GM18858 (cell line): ENCODE data around the gene KCNQ1.
"Not testable (repeated sequence)": the region's sequence is repeated elsewhere in the genome, so short reads cannot be mapped to it uniquely, and the experiment has no call there.

Experiments used
- ATAC-seq: cut with Tn5 transposase; IDR thresholded peaks from one replicate; pipeline ENCODE4 v1.9.1; 2021; ENCODE audit not compliant: unreplicated experiment

Gene KCNQ1

DNA sequence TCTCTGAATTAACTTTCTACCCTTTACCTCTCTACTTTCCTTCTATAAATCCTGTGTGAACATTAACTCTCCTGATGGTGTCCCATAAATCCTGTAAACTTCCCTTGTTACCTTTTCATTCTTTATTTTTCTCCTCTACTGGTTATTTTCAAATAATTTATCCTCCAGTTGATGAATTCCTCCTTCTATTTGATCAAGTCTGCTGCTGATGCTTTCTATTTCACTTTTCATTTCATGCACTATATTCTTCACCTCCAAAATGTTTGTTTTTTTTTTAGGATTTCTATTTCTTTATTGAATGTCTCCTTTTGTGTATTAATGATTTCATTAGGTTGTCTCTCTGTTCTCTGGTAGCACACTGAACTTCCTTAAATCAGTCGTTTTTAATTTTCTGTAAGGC lies 186.4 kb downstream of the KCNQ1 start:
- ATAC-seq, result no peak

DNA sequence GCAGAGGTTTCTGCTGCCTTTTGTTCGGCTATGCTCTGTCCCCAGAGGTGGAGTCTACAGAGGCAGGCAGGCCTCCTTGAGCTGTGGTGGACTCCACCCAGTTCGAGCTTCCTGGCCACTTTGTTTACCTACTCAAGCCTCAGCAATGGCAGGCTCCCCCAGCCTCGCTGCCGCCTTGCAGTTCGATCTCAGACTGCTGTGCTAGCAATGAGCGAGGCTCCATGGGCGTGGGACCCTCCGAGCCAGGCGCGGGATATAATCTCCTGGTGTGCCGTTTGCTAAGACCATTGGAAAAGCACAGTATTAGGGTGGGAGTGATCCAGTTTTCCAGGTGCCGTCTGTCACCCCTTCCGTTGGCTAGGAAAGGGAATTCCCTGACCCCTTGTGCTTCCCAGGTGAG lies 195.0 kb downstream of the KCNQ1 start:
- ATAC-seq, result not testable (repeated sequence)

DNA sequence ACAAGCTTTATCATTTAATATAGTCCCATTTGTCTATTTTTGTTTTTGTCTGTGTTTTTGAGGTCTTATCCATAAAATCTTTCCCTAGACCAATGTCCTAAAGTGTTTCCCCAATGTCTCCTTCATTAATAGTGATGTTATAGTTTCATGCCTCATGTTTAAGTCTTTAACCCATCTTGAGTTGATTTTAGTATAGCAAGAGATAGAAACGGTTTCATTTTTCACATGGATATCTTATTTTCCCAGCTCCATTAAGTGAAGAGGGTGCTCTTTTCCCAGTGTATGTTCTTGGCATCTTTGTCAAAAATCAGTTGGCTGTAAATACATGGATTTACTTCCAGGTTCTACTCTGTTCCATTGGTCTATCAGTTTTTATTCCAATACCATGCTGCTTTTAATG lies 196.8 kb downstream of the KCNQ1 start:
- no peak for ATAC-seq

DNA sequence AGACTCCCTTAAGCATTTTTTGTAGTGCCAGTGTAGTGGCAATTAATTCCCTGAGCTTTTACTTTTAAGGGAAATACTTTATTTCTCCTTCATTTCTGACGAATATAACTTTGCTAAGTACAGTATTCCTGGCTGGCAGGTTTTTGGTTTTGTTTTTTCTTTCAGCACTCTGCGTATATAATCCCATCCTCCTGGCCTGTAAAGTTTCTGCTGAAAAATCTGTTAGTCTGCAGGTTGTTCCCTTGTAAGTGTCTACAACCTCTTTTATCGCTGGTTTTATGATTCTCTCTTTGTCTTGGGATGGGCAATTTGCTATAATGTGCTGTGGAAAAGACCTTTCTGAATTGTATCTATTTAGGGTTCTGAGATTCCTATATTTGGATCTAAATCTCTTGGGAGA lies 198.9 kb downstream of the KCNQ1 start:
- no peak for ATAC-seq

DNA sequence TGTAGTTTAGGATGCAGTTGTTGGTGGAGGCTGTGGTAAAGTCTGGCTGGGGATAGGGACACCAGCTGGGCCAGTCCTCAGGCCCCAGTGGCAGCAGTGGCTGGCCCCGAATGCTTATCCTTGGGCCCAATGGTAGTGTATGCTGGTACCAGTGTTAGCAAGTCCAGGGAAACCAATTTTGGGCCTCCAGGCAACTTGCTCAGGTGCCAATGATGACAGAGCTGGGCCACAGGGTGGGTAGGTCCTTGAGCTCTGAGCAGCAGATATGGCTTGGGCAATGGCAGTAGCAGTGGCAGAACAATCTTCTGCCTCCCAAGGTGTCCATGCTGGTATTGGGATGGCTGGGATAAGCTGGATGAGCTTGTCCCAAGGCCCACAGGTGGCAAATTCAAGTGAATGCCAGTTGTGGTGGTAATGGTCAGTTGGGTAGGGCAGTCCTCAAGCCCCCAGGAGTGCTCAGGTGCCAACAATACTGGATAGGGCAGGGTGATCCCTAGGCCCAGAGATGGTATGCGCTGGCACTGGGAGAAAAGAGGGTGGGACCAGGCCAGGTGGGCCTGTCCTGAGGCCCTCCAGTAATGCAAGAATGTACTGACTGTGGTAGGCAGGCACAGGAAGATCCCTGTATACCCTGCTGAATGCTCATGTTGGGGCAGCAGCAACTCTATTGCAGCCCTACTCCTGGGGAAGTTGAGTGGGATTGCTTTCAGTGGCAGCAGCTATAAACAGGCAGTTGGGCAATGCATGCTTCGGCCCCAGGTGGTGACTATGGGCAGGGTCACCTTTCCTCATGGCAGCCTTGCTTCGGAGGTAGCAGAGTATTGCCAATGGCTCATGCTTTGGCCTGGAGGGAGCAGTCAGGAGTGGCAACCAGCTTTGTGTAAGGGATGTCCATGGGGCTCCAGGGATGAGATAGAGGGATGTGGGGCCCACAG lies 200.3 kb downstream of the KCNQ1 start:
- ATAC-seq, result no peak

DNA sequence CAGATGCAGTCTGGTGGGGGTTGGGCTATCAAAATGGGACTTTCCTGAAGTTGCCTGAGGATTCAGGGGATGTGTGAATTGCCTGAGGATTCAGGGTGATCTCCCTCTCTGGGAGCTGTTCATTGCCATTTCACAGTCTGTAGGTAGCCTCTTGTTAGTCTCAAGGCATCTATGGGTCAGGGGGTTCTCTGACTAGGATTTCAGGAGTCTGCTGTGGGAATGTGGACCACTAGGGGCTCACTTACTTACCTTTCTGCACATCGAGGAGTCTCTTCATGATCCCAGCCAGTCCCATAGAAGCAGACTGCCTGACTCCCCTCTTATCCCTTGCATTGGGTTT lies 200.9 kb downstream of the KCNQ1 start:
- no peak for ATAC-seq

DNA sequence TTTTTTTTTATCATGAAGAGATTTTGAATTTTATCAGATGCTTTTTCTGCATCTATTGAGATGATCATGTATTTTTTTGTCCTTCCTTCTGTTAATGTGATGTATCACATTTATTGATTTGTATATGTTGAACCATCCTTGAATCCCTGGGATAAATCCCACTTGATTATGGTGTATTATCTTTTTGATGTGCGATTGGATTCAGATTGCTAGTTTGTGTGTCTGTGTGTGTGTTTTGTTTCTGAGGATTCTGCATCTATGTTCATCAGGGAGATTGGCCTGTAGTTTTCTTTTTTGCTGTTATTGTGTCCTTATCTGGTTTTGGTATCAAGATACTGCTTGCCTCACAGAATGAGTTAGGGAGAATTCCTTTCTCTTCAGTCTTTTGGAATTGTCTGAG lies 202.4 kb downstream of the KCNQ1 start:
- ATAC-seq, result no peak

DNA sequence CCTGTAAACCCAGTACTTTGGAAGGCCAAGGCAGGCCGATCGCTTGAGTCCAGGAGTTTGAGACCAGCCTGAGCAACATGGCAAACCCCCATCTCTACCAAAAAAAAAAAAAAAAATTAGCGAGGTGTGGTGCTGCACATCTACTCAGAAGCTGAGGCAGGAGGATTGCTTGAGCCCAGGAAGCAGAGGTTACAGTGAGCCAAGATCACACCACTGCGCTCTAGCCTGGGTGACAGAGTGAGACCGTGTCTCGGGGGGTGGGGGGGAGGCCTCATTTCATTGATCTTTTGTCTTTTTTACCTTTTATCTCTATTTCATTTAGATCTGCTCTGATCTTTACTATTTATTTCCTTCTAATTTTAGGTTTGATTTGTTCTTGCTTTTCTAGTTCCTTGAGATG lies 203.1 kb downstream of the KCNQ1 start:
- ATAC-seq, result no peak

DNA sequence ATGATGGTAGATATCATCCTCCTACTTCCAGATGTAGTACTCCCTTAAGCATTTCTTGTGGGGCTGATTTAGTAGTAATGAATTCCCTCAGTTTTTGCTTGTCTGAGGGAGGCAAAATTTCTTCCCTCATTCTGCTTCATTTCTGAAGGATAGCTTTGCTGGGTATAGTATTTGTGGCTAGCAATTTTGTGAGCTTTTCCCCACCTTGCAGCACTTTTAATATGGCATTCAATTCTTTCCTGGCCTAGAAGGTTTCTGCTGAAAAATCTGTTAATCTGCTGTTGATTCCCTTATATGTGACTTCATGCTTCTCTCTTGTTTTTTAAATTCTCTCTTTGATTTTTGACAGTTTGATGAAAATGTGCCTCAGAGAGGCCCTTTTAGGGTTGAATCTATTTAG lies 204.6 kb downstream of the KCNQ1 start:
- no peak for ATAC-seq

DNA sequence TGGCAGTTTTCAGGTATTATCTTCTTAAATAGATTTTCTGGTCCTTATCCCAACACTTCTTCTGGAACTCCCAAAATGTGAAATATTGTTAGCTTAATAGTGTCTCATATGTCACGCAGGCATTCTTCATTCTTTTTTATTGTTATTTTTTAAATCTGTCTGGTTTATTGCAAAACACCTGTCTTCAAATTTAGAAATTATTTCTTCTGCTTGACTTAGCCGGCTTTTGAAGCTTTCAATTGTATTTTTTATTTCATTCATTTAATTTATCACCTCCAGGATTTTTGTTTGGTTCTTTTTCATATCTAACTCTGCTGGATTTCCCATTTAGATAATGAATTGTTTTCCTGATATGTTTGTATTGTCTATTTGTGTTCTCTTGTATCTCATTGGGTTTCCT lies 205.0 kb downstream of the KCNQ1 start:
- no peak for ATAC-seq

DNA sequence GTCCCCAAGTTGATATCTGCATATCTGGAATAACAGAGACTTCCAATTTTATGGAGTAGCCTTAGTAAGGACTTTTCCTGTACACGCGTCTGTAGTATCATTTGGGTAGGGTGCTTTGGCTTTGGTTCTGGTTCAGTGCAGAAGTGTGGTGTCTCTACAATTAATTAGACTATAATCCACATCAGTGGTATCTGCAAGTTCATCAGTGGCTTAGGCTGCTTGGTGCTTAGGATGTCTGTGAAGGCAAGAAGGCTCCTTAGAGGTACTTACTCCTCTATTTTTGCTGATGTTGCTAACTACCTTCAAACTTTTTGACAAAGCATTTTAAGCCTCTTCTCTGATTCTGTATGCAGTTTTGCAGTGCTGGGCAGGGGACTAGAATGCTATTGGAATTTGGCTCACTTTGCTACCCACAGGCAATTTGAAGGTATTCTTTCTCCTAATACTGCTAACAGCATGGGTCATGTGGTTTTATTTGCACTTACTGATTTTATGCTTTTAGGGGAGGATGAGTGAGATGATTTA lies 205.6 kb downstream of the KCNQ1 start:
- ATAC-seq, result no peak

DNA sequence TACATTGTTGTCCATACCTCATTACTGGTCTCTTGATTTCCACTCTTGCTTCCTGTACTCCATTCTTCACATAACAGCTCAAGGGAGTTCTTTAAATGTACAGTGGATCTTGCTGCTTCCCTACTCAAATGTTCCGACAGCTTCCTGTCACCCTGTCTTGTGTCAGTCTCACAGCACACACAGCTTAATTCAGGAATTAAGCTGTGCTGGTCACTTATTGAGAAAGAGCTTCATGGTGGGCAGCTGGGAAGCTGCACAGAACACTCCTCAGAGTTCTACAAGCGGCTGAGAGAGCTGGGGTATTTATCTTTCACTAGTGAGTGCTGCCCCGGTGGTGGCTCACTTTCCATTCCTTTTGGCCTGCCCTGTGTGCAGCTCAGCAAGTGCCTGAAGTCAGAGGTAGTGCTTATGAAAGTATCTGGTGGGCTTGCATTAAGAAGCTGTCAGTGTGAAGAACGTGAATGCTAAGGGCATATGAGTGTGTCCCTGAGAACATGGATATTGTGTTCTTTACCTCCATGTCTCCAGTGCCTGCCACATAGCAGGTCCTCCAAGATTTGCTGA lies 206.3 kb downstream of the KCNQ1 start:
- ATAC-seq, result no peak

DNA sequence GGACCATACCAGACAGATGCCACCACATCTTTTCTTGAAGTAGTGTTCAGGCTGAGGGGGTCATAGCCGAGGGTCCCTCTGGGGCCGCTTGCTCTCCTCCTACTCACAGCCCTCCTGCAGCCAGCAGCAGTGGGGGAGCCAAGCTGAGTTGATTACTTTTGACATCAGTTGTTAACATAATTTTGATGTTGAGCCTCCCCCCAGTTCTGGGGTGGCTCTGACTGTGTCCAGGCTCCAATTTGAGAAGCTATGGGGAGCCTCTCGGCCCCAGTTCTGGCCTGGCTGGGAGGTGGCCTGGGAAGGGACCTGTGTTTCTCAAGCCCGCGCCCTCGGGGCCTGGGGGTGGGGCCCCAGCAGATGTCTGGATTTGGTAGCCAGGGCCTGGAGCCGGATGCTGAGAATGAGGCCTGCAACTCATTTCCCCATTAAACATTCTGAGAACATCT lies 207.0 kb downstream of the KCNQ1 start:
- ATAC-seq, result no peak

DNA sequence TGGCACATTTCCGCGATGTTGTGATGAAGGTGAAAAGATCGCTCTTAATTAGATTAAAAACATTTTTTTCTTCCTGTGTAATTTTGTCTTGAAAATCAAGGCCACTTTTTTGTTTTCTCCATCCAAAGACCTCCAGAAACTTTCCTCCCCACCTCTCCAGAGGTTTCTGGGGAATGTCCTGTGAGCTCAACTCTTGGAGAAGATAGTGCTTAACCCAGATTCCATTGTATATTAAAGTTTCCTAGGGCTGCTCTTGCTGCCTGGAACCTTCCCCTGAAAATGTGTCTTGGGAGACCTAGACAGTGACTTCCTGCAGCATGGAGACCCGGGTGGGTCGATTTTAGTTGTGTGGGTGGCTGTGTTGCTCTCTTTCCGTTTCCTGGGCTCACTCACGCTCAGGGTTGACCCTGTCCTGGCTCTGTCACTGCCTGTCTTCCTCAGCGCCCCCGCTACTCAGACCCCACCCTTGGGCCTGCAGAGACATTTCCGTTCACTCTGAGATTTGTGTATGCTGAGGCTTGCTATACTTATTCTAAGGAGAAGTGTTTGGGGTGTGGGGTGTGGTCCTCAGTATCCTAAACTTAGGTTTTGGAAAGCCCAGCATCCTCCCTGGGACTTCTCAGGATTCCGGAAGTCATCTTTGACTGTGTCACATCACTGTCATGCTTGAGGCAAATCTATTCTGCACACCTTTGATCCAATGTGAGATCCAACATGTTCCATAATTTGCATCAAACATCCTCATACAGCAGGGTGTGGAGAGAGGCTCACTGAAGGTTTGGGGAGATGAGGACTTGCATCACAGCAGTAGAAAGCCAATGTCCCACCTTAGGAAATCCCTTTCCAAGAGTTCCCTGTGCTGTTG lies 207.8 kb downstream of the KCNQ1 start:
- no peak for ATAC-seq

DNA sequence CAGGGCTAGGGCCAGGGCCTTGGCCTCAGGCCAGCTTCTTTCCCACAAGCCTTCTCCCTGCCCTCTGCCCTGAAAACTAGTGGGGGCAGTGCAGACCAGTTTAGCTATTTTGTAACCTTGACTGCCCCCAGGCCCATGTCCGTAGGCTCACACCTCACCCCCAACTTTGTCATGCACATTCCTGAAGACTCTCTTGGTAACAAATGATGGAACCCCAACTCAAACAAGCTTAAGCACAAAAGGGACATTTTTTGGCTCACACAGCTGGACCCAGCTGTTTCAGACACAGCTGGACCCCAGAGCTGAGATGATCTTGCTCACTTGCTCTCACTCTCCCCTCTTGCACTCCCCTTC lies 208.4 kb downstream of the KCNQ1 start:
- no peak for ATAC-seq

DNA sequence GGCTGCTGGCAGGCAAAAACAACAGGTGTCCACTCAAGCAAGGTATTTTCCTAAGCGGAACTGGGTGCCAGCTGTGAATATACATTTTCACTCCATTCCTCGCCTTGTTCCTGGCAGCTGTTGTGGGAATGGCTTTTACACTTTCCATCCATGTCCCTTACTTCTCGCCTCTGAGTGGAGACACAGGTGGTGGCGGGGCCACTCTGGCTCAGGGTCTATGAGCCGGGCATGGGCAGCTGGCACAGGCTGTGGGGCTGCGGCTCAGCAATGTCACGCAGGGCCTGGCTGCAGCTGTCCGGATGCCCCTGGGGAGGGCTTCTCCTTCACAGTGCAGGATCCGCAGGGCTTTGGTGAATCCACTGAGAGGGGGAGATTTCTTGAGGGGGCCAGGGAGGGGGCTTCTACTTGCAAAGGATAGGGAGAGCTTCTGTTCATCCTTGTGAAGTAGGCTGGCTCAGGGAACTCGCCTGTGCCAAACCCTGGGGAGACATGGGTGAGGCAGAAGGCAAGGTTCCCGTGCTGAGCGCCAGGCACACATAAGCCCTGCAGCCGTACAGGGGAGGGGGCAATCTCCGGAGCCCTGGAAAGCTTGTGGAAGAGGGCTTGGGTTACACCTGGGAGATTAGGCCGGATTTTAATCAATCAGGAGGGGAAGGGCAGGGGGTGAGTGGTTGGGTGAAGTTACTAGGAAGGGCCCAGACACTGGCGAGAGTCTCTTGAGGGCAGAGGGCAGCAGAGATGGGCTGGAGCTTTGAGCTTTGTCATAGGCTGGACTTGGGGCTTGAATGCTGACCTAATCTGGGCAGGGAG lies 209.3 kb downstream of the KCNQ1 start:
- no peak for ATAC-seq

DNA sequence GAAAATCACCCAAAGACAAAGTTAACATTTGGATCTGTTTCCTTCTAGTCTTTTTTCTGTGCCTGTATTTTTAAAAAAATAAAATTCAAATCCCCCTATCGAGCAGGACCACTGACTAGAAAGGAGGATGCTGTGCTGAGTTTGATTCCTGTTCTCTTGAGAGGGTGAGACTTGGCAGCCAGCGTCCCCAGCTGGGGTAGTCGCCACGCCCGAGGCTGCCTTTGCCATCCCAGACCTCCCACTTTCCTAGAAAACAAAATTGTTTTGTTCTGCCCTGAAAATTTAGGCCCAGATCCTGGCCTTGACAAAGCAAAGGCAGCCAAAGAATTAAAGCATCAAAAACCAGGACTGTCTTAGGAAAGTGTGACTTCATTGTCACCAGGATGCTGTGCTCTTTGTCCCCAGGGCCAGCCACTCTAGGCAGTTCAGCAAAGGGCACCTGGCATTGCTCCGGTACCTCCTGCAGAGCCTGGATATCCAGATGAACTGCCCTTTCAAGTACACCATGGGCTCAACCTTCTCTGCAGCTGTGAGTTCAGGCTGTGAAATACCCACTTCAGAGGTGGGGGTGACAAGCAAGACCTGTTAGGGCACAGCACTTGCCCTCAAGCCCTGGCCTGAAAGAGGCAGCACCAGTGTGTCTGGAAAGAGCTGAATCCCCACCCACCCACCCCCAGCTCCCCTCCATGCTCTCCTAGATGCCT lies 210.4 kb downstream of the KCNQ1 start:
- ATAC-seq, result no peak

DNA sequence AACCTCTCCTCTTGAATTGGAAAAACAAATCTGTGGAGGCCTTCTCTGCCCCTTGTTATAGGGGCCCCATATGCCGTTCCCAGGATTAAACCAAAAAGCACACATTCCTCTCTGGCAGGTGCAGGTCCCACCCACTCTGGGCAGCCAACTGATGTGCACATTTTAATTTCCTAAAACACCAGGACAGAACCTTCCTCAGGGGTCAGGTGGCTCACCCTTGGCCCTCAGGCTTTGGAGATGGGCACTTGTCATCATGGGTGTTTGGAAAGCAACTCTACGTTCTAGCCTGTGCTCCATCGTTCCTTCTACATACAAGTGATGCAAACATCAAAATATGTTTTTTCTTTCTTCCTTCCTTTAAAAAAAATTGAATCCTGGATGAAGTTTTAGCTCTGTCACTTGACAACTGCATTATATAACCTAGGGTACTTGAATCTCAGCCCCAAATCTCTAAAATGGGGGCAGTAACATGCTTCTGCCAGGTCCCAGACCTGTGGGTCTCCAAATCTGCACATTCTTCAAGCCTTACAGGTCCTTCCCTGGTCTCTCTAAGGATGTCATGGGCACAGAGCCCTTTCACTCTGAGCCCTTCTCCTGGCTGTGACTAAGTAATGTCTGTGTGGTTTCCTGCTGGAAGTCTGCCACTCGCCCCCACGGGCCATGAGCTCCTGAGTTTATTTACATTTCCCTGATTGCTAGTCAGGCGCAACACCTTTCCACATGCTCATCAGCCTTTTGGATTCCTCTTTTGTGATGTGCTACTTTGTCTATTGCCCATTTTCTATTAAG lies 211.2 kb downstream of the KCNQ1 start:
- ATAC-seq, result no peak

DNA sequence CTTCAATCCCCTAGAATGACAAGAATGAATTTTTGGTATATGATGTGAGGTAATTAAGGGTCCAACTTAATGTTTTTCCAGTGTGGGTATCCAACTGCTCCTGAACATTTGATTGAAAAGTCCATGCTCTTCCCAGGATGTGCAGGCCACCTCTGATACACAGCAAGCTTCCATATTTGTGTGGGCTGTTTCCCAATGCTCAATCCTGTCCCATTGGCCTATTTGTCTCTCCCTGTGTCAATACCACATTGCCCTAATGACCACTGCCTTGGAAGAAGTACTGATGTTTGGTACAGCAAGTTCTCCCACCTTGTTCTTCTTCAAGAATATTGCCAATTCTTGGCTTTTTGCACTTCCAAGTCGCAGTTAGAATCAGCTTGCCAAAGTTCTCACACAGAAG lies 212.1 kb downstream of the KCNQ1 start:
- no peak for ATAC-seq
